Neural cell (in vitro differentiated cells): ENCODE data around the gene CDH9. TPM values are rescaled to one million over a fixed set of nuclear protein-coding genes. Genes with fewer than 3 reads are reported as not detected.

ENCODE experiments used
- H2AFZ ChIP-seq: fragments of 200-600, 300-800 bp; sonication (generic), shearing (Covaris generic); 2 replicates; pipeline ENCODE4 v1.6.0; 2014; ENCODE audit warnings: low read depth, mild to moderate bottlenecking, antibody characterized with exemption, low read length, moderate library complexity
- H3F3A ChIP-seq: fragments of 200-600 bp; shearing (Covaris generic); 2 replicates; pipeline ENCODE4 v1.6.1; 2016; ENCODE audit warnings: mild to moderate bottlenecking, moderate library complexity, mixed read lengths, antibody characterized with exemption, low read length; ENCODE audit not compliant: insufficient read depth, poor library complexity, severe bottlenecking
- H3K27ac ChIP-seq: fragments of 200-600, 300-800 bp; sonication (generic), shearing (Covaris generic); 2 replicates; pipeline ENCODE4 v1.5.1; 2014; ENCODE audit warnings: mild to moderate bottlenecking, low read length, moderate library complexity
- H3K27me3 ChIP-seq: fragments of 300-800, 200-600 bp; sonication (generic), shearing (Covaris generic); 2 replicates; pipeline ENCODE4 v1.6.0; 2014; ENCODE audit warnings: mild to moderate bottlenecking, low read depth, low read length, moderate library complexity; ENCODE audit not compliant: insufficient read depth
- H3K36me3 ChIP-seq: fragments of 300-800, 200-600 bp; sonication (generic), shearing (Covaris generic); 2 replicates; pipeline ENCODE4 v1.5.1; 2014; ENCODE audit warnings: mild to moderate bottlenecking, antibody characterized with exemption, low read length, moderate library complexity; ENCODE audit not compliant: insufficient read depth
- H3K4me2 ChIP-seq: fragments of 300-800, 200-600 bp; sonication (generic), shearing (Covaris generic); 2 replicates; pipeline ENCODE4 v1.6.0; 2014; ENCODE audit warnings: mild to moderate bottlenecking, low read length
- H3K4me3 ChIP-seq: fragments of 300-800, 200-600 bp; sonication (generic), shearing (Covaris generic); 2 replicates; pipeline ENCODE4 v1.5.1; 2014; ENCODE audit warnings: mild to moderate bottlenecking, low read length, moderate library complexity
- H3K79me2 ChIP-seq: fragments of 200-600 bp; shearing (Covaris generic); replicated peaks from 2 replicates; pipeline ENCODE4 v1.6.0; 2014; ENCODE audit warnings: mild to moderate bottlenecking, low read length, moderate library complexity; ENCODE audit not compliant: insufficient read depth
- H3K9ac ChIP-seq: fragments of 300-800, 200-600 bp; sonication (generic), shearing (Covaris generic); 2 replicates; pipeline ENCODE4 v1.6.1; 2016; ENCODE audit warnings: mild to moderate bottlenecking, low read length, mixed read lengths
- H3K9me2 ChIP-seq: fragments of 200-600 bp; shearing (Covaris generic); 2 replicates; pipeline ENCODE4 v1.6.1; 2016; ENCODE audit warnings: mild to moderate bottlenecking, low read length, mixed read lengths; ENCODE audit not compliant: insufficient read depth
- H3K9me3 ChIP-seq: fragments of 200-600, 300-800 bp; sonication (generic), shearing (Covaris generic); 2 replicates; pipeline ENCODE4 v1.6.1; 2016; ENCODE audit warnings: mild to moderate bottlenecking, mixed run types, low read length, moderate library complexity, mixed read lengths
- H4K20me1 ChIP-seq: fragments of 200-600 bp; shearing (Covaris generic); 2 replicates; pipeline ENCODE4 v1.6.1; 2016; ENCODE audit warnings: mild to moderate bottlenecking, mixed run types; ENCODE audit not compliant: insufficient read depth
- EP300 ChIP-seq: fragments of 450-650 bp; conservative IDR thresholded peaks from 2 replicates; pipeline ENCODE4 v1.6.1; 2014; ENCODE audit warnings: antibody characterized with exemption, mild to moderate bottlenecking, moderate library complexity; ENCODE audit not compliant: poor library complexity, severe bottlenecking
- EZH2 ChIP-seq: fragments of 200-600, 300-800 bp; shearing (Covaris generic), sonication (generic); IDR thresholded peaks from 2 replicates; pipeline ENCODE4 v1.6.1; 2014; ENCODE audit warnings: antibody characterized with exemption, low read length, borderline replicate concordance, mild to moderate bottlenecking; ENCODE audit not compliant: insufficient read depth, poor library complexity, severe bottlenecking
- MXI1 ChIP-seq: fragments of 450-650 bp; conservative IDR thresholded peaks from 2 replicates; pipeline ENCODE4 v1.6.1; 2014; ENCODE audit warnings: antibody characterized with exemption, mild to moderate bottlenecking; ENCODE audit not compliant: poor library complexity, severe bottlenecking
- POLR2AphosphoS5 ChIP-seq: IDR thresholded peaks from 2 replicates; pipeline ENCODE4 v1.6.1; 2012
- RAD21 ChIP-seq: fragments of 450-650 bp; conservative IDR thresholded peaks from 2 replicates; pipeline ENCODE4 v1.6.1; 2014; ENCODE audit warnings: antibody characterized with exemption, mild to moderate bottlenecking, moderate library complexity
- SMC3 ChIP-seq: fragments of 450-650 bp; conservative IDR thresholded peaks from 2 replicates; pipeline ENCODE4 v1.6.1; 2014; ENCODE audit warnings: antibody characterized with exemption, mild to moderate bottlenecking, moderate library complexity; ENCODE audit not compliant: poor library complexity
- TAF1 ChIP-seq: IDR thresholded peaks from 2 replicates; pipeline ENCODE4 v1.6.1; 2012; ENCODE audit warnings: low read depth
- polyA plus RNA-seq: library from polyadenylated mRNA; depleted of rRNA; stranded (reverse); fragments of >200 nt; gene quantifications from 2 replicates; pipeline ENCODE4 v1.2.3, GENCODE V29; 2014
- TF ChIP-seq, protein P1 (sequence below): IDR thresholded peaks from 2 replicates; pipeline ENCODE4 v1.6.1; 2012; ENCODE audit warnings: borderline replicate concordance
- TF ChIP-seq, protein P2 (sequence below): fragments of 450-650 bp; IDR thresholded peaks from 2 replicates; pipeline ENCODE4 v1.5.1; 2014; ENCODE audit warnings: antibody characterized with exemption, mild to moderate bottlenecking, moderate library complexity; ENCODE audit not compliant: poor library complexity, severe bottlenecking

The CDH9 gene
- polyA plus RNA-seq, 1 donor from 2014 or later: 1.7 TPM

DNA sequence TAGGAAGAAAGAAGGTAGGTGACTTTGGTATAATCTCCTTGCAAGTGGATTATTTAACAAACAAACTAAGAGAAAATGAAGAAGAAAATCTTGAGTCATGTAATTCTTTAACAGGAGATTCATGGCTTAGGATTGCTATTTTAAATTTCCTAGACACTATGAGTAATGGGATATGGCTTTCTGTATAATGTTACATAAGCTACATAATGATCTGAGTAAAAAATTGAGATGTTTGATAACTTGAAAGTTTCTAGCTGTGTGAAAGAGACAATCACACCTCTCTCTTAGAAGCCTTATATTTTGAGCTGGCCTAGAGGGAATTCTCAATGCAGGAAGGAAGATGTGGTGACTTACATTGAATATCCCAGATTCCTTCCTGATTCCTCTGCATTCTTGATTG is 92.5 kb downstream of the CDH9 start:
- Histone ChIP-seq H3K27ac (no peak overlapping the region), H3K9me2 (no peaks in the 10 kb centered on the region), H3K4me3 (no peak overlapping the region), H3F3A (no peaks in the 10 kb centered on the region), H3K9me3 (no peaks in the 10 kb centered on the region), H4K20me1 (no peaks in the 10 kb centered on the region), H3K27me3 (no peaks in the 10 kb centered on the region), H3K9ac (no peak overlapping the region), H3K79me2 (no peaks in the 10 kb centered on the region), H2AFZ (no peak overlapping the region), H3K4me2 (no peak overlapping the region), H3K36me3 (no peaks in the 10 kb centered on the region)
- TF ChIP-seq EP300 (no peak), EZH2 (no peak), TAF1 (no peak), MXI1 (no peak), RAD21 (no peak), POLR2AphosphoS5 (no peak), SMC3 (no peak)
- TF ChIP-seq, protein P1, sequence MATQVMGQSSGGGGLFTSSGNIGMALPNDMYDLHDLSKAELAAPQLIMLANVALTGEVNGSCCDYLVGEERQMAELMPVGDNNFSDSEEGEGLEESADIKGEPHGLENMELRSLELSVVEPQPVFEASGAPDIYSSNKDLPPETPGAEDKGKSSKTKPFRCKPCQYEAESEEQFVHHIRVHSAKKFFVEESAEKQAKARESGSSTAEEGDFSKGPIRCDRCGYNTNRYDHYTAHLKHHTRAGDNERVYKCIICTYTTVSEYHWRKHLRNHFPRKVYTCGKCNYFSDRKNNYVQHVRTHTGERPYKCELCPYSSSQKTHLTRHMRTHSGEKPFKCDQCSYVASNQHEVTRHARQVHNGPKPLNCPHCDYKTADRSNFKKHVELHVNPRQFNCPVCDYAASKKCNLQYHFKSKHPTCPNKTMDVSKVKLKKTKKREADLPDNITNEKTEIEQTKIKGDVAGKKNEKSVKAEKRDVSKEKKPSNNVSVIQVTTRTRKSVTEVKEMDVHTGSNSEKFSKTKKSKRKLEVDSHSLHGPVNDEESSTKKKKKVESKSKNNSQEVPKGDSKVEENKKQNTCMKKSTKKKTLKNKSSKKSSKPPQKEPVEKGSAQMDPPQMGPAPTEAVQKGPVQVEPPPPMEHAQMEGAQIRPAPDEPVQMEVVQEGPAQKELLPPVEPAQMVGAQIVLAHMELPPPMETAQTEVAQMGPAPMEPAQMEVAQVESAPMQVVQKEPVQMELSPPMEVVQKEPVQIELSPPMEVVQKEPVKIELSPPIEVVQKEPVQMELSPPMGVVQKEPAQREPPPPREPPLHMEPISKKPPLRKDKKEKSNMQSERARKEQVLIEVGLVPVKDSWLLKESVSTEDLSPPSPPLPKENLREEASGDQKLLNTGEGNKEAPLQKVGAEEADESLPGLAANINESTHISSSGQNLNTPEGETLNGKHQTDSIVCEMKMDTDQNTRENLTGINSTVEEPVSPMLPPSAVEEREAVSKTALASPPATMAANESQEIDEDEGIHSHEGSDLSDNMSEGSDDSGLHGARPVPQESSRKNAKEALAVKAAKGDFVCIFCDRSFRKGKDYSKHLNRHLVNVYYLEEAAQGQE: no peak
- TF ChIP-seq, protein P2, sequence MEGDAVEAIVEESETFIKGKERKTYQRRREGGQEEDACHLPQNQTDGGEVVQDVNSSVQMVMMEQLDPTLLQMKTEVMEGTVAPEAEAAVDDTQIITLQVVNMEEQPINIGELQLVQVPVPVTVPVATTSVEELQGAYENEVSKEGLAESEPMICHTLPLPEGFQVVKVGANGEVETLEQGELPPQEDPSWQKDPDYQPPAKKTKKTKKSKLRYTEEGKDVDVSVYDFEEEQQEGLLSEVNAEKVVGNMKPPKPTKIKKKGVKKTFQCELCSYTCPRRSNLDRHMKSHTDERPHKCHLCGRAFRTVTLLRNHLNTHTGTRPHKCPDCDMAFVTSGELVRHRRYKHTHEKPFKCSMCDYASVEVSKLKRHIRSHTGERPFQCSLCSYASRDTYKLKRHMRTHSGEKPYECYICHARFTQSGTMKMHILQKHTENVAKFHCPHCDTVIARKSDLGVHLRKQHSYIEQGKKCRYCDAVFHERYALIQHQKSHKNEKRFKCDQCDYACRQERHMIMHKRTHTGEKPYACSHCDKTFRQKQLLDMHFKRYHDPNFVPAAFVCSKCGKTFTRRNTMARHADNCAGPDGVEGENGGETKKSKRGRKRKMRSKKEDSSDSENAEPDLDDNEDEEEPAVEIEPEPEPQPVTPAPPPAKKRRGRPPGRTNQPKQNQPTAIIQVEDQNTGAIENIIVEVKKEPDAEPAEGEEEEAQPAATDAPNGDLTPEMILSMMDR: no peak

GRCh38 chr5:26942481-26942880 is 95.9 kb downstream of the CDH9 start:
- H3K27ac ChIP-seq: no peak overlapping the region
- H2AFZ ChIP-seq: no peak overlapping the region
- TF ChIP-seq TAF1: no peak
- TF ChIP-seq, protein P2: no peak
- no peak for TF ChIP-seq MXI1
- TF ChIP-seq EZH2: no peak
- TF ChIP-seq RAD21: no peak
- TF ChIP-seq, protein P1: no peak
- TF ChIP-seq POLR2AphosphoS5: no peak
- TF ChIP-seq SMC3: no peak
- TF ChIP-seq EP300: no peak
- H3K4me2 ChIP-seq: no peak overlapping the region
- no peak overlapping the region for H3K9ac ChIP-seq
- no peaks in the 10 kb centered on the region for H3F3A ChIP-seq
- H3K4me3 ChIP-seq: no peak overlapping the region
- H3K9me2 ChIP-seq: no peaks in the 10 kb centered on the region
- no peaks in the 10 kb centered on the region for H4K20me1 ChIP-seq
- no peaks in the 10 kb centered on the region for H3K9me3 ChIP-seq
- H3K79me2 ChIP-seq: no peaks in the 10 kb centered on the region
- no peaks in the 10 kb centered on the region for H3K27me3 ChIP-seq
- H3K36me3 ChIP-seq: no peaks in the 10 kb centered on the region
